Measurements from ENCODE around the gene ACBD4. TPM values are rescaled to one million over a fixed set of nuclear protein-coding genes. Genes with fewer than 3 reads are reported as not detected.
A peak's percentile ranks its signal among the peaks of the same experiment; 100 is the strongest.

ACBD4 gene
- total RNA-seq, 1 donor from 2014 or later: 3.1 TPM

DNA sequence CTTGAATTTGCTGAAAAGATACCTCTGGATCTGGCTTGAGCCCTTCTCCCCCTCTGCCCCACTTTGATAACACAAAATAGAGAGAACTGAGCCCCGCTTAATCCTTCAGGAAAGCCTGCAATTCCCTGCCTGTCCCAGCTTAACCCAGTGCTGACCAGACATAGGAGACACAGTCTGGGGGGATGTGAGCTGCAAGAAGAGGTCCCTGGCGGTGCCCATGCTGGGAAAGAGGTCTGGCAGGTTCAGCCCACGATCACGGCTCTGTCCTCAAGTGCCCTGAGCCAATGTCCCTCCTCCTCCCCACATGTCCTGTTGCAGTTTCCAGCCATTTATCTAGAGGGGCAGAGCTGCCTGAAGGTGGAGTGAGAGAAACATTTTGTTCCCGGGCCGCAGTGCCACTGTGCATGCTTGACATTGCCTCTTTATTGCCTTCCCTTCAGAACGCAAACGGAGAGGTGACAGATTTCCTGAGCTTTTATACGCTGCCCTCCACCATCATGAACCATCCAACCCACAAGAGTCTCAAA is 32.2 kb upstream of the ACBD4 start:
- Histone ChIP-seq H3K36me3 (ENCODE audit: control insufficient read depth in 3 of 3, insufficient read depth in 3 of 3, low read length in 3 of 3) (peaks cover 61 to 67% (median 65%) of the 10 kb centered on the region in 3 donors), H3K9ac (ENCODE audit: low read depth in 1 of 3, low read length in 3 of 3) (peak overlapping the region in 2 of 3 donors; percentile 67 to 76), H3K4me1 (ENCODE audit: control insufficient read depth in 3 of 3, insufficient read depth in 3 of 3, low read length in 3 of 3) (peaks cover 75 to 82% (median 79%) of the 10 kb centered on the region in 3 donors)

DNA sequence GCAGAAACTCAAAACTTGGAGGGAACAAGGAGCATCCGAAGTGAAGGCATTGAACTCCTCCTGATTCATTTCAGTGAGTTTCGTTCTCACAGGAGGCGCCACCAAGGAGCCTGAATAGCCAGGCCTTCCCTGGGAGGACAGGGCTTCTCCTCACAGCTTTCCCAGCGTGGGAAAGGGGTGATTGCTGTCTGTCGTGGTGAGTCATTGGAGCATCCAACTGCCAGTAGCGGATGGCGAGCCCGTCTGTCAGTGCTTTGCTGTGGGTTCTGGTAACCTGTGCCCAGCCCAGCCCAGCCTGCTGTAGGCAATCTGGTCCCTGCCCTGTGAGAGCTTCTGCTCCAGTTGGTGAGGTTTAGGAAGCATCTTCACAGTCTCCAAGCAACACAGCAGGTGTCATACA is 31.5 kb upstream of the ACBD4 start:
- Histone ChIP-seq H3K4me1 (ENCODE audit: control insufficient read depth in 3 of 3, insufficient read depth in 3 of 3, low read length in 3 of 3) (peaks cover 76 to 82% (median 79%) of the 10 kb centered on the region in 3 donors), H3K36me3 (ENCODE audit: control insufficient read depth in 3 of 3, insufficient read depth in 3 of 3, low read length in 3 of 3) (peaks cover 61 to 64% (median 62%) of the 10 kb centered on the region in 3 donors), H3K27ac (ENCODE audit: low read depth, low read length) (peak overlapping the region; percentile 51)

More for the DNA sequence above, 32.2 kb upstream of the ACBD4 start:
- peak overlapping the region; percentile 33 for H3K27ac ChIP-seq (ENCODE audit: low read depth, low read length)
- no peaks in the 10 kb centered on the region for H3K27me3 ChIP-seq (ENCODE audit: control insufficient read depth in 3 of 3, insufficient read depth in 3 of 3, low read length in 3 of 3)
- no peaks in the 10 kb centered on the region for H3K9me3 ChIP-seq (ENCODE audit: control insufficient read depth in 3 of 3, low read length in 3 of 3)
- H3K4me3 ChIP-seq (ENCODE audit: low read length in 3 of 3): peak overlapping the region in 1 of 3 donors; percentile 13

GRCh38 chr17:45104497-45104896 is 31.0 kb upstream of the ACBD4 start:
- H3K36me3 ChIP-seq (ENCODE audit: control insufficient read depth in 3 of 3, insufficient read depth in 3 of 3, low read length in 3 of 3): peaks cover 58 to 60% (median 60%) of the 10 kb centered on the region in 3 donors
- H3K27me3 ChIP-seq (ENCODE audit: control insufficient read depth in 3 of 3, insufficient read depth in 3 of 3, low read length in 3 of 3): no peaks in the 10 kb centered on the region
- H3K4me3 ChIP-seq (ENCODE audit: low read length in 3 of 3): peak overlapping the region in 1 of 3 donors; percentile 22
- peak overlapping the region in 2 of 3 donors; percentile 67 to 76 for H3K9ac ChIP-seq (ENCODE audit: low read depth in 1 of 3, low read length in 3 of 3)
- no peaks in the 10 kb centered on the region for H3K9me3 ChIP-seq (ENCODE audit: control insufficient read depth in 3 of 3, low read length in 3 of 3)
- H3K27ac ChIP-seq (ENCODE audit: low read depth, low read length): peak overlapping the region; percentile 51
- H3K4me1 ChIP-seq (ENCODE audit: control insufficient read depth in 3 of 3, insufficient read depth in 3 of 3, low read length in 3 of 3): peaks cover 79 to 84% (median 80%) of the 10 kb centered on the region in 3 donors

More for the DNA sequence above, 31.5 kb upstream of the ACBD4 start:
- peak overlapping the region in 1 of 3 donors; percentile 22 for H3K4me3 ChIP-seq (ENCODE audit: low read length in 3 of 3)
- peak overlapping the region in 2 of 3 donors; percentile 67 to 76 for H3K9ac ChIP-seq (ENCODE audit: low read depth in 1 of 3, low read length in 3 of 3)
- H3K27me3 ChIP-seq (ENCODE audit: control insufficient read depth in 3 of 3, insufficient read depth in 3 of 3, low read length in 3 of 3): no peaks in the 10 kb centered on the region
- no peaks in the 10 kb centered on the region for H3K9me3 ChIP-seq (ENCODE audit: control insufficient read depth in 3 of 3, low read length in 3 of 3)

GRCh38 chr17:45104907-45105624 is 30.4 kb upstream of the ACBD4 start:
- no peaks in the 10 kb centered on the region for H3K27me3 ChIP-seq (ENCODE audit: control insufficient read depth in 3 of 3, insufficient read depth in 3 of 3, low read length in 3 of 3)
- no peaks in the 10 kb centered on the region for H3K9me3 ChIP-seq (ENCODE audit: control insufficient read depth in 3 of 3, low read length in 3 of 3)
- H3K4me3 ChIP-seq (ENCODE audit: low read length in 3 of 3): no peak overlapping the region
- peak overlapping the region; percentile 51 for H3K27ac ChIP-seq (ENCODE audit: low read depth, low read length)
- H3K9ac ChIP-seq (ENCODE audit: low read depth in 1 of 3, low read length in 3 of 3): peak overlapping the region in 1 of 3 donors; percentile 76
- H3K4me1 ChIP-seq (ENCODE audit: control insufficient read depth in 3 of 3, insufficient read depth in 3 of 3, low read length in 3 of 3): peaks cover 82 to 86% (median 84%) of the 10 kb centered on the region in 3 donors
- H3K36me3 ChIP-seq (ENCODE audit: control insufficient read depth in 3 of 3, insufficient read depth in 3 of 3, low read length in 3 of 3): peaks cover 53 to 56% (median 56%) of the 10 kb centered on the region in 3 donors

GRCh38 chr17:45106096-45106495 is 29.4 kb upstream of the ACBD4 start:
- Histone ChIP-seq H3K9me3 (ENCODE audit: control insufficient read depth in 3 of 3, low read length in 3 of 3) (no peaks in the 10 kb centered on the region), H3K27ac (ENCODE audit: low read depth, low read length) (peak overlapping the region; percentile 34), H3K4me1 (ENCODE audit: control insufficient read depth in 3 of 3, insufficient read depth in 3 of 3, low read length in 3 of 3) (peaks cover 92 to 96% (median 94%) of the 10 kb centered on the region in 3 donors), H3K4me3 (ENCODE audit: low read length in 3 of 3) (no peak overlapping the region), H3K36me3 (ENCODE audit: control insufficient read depth in 3 of 3, insufficient read depth in 3 of 3, low read length in 3 of 3) (peaks cover 52 to 56% (median 56%) of the 10 kb centered on the region in 3 donors), H3K27me3 (ENCODE audit: control insufficient read depth in 3 of 3, insufficient read depth in 3 of 3, low read length in 3 of 3) (no peaks in the 10 kb centered on the region), H3K9ac (ENCODE audit: low read depth in 1 of 3, low read length in 3 of 3) (peak overlapping the region in 2 of 3 donors; percentile 1 to 72)

GRCh38 chr17:45106582-45106981 is 28.9 kb upstream of the ACBD4 start:
- H3K36me3 ChIP-seq (ENCODE audit: control insufficient read depth in 3 of 3, insufficient read depth in 3 of 3, low read length in 3 of 3): peaks cover 51 to 55% (median 54%) of the 10 kb centered on the region in 3 donors
- no peaks in the 10 kb centered on the region for H3K27me3 ChIP-seq (ENCODE audit: control insufficient read depth in 3 of 3, insufficient read depth in 3 of 3, low read length in 3 of 3)
- no peaks in the 10 kb centered on the region for H3K9me3 ChIP-seq (ENCODE audit: control insufficient read depth in 3 of 3, low read length in 3 of 3)
- H3K9ac ChIP-seq (ENCODE audit: low read depth in 1 of 3, low read length in 3 of 3): peak overlapping the region in 2 of 3 donors; percentile 1 to 72
- H3K4me3 ChIP-seq (ENCODE audit: low read length in 3 of 3): no peak overlapping the region
- peak overlapping the region; percentile 34 for H3K27ac ChIP-seq (ENCODE audit: low read depth, low read length)
- H3K4me1 ChIP-seq (ENCODE audit: control insufficient read depth in 3 of 3, insufficient read depth in 3 of 3, low read length in 3 of 3): peaks cover 95 to 97% (median 95%) of the 10 kb centered on the region in 3 donors

- peak overlapping the region; percentile 44 for H3K27ac ChIP-seq (ENCODE audit: low read depth, low read length)
- H3K9ac ChIP-seq (ENCODE audit: low read depth in 1 of 3, low read length in 3 of 3): peak overlapping the region in 1 of 3 donors; percentile 72
- H3K4me1 ChIP-seq (ENCODE audit: control insufficient read depth in 3 of 3, insufficient read depth in 3 of 3, low read length in 3 of 3): peaks cover 95 to 97% (median 95%) of the 10 kb centered on the region in 3 donors
- H3K36me3 ChIP-seq (ENCODE audit: control insufficient read depth in 3 of 3, insufficient read depth in 3 of 3, low read length in 3 of 3): peaks cover 42 to 52% (median 51%) of the 10 kb centered on the region in 3 donors
- H3K27me3 ChIP-seq (ENCODE audit: control insufficient read depth in 3 of 3, insufficient read depth in 3 of 3, low read length in 3 of 3): no peaks in the 10 kb centered on the region
- no peak overlapping the region for H3K4me3 ChIP-seq (ENCODE audit: low read length in 3 of 3)
- H3K9me3 ChIP-seq (ENCODE audit: control insufficient read depth in 3 of 3, low read length in 3 of 3): no peaks in the 10 kb centered on the region
Observed at GRCh38 chr17:45107293-45108010, 28.0 kb upstream of the ACBD4 start.

- H3K27me3 ChIP-seq (ENCODE audit: control insufficient read depth in 3 of 3, insufficient read depth in 3 of 3, low read length in 3 of 3): no peaks in the 10 kb centered on the region
- peak overlapping the region; percentile 27 to 72 (median 43) for H3K9ac ChIP-seq (ENCODE audit: low read depth in 1 of 3, low read length in 3 of 3)
- H3K27ac ChIP-seq (ENCODE audit: low read depth, low read length): peak overlapping the region; percentile 44
- H3K9me3 ChIP-seq (ENCODE audit: control insufficient read depth in 3 of 3, low read length in 3 of 3): no peaks in the 10 kb centered on the region
- H3K36me3 ChIP-seq (ENCODE audit: control insufficient read depth in 3 of 3, insufficient read depth in 3 of 3, low read length in 3 of 3): peaks cover 37 to 52% (median 52%) of the 10 kb centered on the region in 3 donors
- H3K4me3 ChIP-seq (ENCODE audit: low read length in 3 of 3): peak overlapping the region in 1 of 3 donors; percentile 22
- peaks cover 95 to 97% (median 95%) of the 10 kb centered on the region in 3 donors for H3K4me1 ChIP-seq (ENCODE audit: control insufficient read depth in 3 of 3, insufficient read depth in 3 of 3, low read length in 3 of 3)
Observed at GRCh38 chr17:45108051-45108450, 27.4 kb upstream of the ACBD4 start.

DNA sequence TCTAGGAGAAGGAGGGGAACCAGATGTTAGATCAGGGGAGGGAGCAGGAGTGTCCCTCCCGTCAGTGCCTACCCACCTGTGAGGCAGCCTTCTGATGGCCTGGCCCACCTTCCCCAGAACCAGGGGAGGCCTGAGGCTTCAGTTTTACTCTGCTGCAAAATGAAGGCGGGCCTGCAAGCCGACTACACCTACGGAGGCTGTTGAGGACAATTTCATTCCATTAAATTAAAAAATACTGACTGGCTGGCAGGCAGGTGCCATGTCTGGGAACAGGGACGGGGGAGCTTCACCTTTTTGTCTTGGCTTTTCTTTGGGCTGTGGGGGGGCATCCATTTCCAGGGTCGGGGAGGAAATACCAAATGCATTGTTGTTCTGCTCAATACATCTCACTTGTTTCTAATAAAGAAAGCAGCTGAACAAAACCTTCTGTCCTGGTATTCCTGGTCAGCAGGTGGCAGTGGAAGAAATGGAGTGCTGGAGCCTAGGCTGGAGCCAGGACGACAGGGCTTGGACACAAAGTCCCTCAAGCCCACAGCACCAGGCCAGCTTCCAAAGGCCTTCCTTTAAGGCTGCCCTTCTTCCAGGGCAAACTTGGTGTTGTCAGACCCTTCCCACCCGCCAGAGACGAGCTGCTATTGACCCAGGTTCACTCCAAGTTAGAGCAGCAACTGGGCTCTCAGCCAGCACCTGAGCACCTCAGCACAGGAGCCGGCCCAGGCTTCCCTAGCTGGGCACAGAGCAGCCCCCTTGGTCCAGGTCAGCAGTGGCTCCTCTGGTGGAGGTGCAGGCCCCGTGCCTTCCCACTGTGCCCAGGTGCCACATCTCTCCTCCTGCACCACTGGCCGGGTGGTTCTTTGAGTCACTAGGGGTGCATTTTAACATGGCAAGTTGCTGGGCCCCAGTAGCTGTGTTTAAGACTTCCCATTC is 26.6 kb upstream of the ACBD4 start:
- no peak overlapping the region for H3K4me3 ChIP-seq (ENCODE audit: low read length in 3 of 3)
- H3K36me3 ChIP-seq (ENCODE audit: control insufficient read depth in 3 of 3, insufficient read depth in 3 of 3, low read length in 3 of 3): peaks cover 33 to 52% (median 51%) of the 10 kb centered on the region in 3 donors
- peak overlapping the region; percentile 98 for H3K27ac ChIP-seq (ENCODE audit: low read depth, low read length)
- no peaks in the 10 kb centered on the region for H3K27me3 ChIP-seq (ENCODE audit: control insufficient read depth in 3 of 3, insufficient read depth in 3 of 3, low read length in 3 of 3)
- H3K9ac ChIP-seq (ENCODE audit: low read depth in 1 of 3, low read length in 3 of 3): peak overlapping the region; percentile 27 to 72 (median 43)
- H3K9me3 ChIP-seq (ENCODE audit: control insufficient read depth in 3 of 3, low read length in 3 of 3): no peaks in the 10 kb centered on the region
- peaks cover 91 to 95% (median 95%) of the 10 kb centered on the region in 3 donors for H3K4me1 ChIP-seq (ENCODE audit: control insufficient read depth in 3 of 3, insufficient read depth in 3 of 3, low read length in 3 of 3)

Data from skeletal muscle tissue (tissue), 4 donors.